CD4-positive, alpha-beta T cell treated with Interleukin-4 for 4 hours (primary cell): ENCODE data around the gene TAB2.

Experiments used
- DNase-seq: peaks from one replicate; pipeline ENCODE4 v3.0.0-alpha.2; 2020

TAB2 gene

GRCh38 chr6:149422581-149422980 lies 105.1 kb downstream of the TAB2 start:
- no peak for DNase-seq

GRCh38 chr6:149423964-149424440 lies 106.5 kb downstream of the TAB2 start:
- no peak for DNase-seq

- DNase-seq: no peak
Measured at GRCh38 chr6:149425224-149425623, 107.7 kb downstream of the TAB2 start.

- no peak for DNase-seq
Measured at GRCh38 chr6:149425754-149426153, 108.2 kb downstream of the TAB2 start.

- DNase-seq: no peak
Measured at GRCh38 chr6:149428606-149429005, 111.1 kb downstream of the TAB2 start.

GRCh38 chr6:149429427-149430360 lies 112.2 kb downstream of the TAB2 start:
- no peak for DNase-seq

- DNase-seq: peak; percentile 86
Measured at GRCh38 chr6:149431905-149432775, 114.6 kb downstream of the TAB2 start.

GRCh38 chr6:149433405-149433804 lies 115.9 kb downstream of the TAB2 start:
- DNase-seq: no peak

GRCh38 chr6:149433881-149434280 lies 116.4 kb downstream of the TAB2 start:
- DNase-seq: no peak

GRCh38 chr6:149435919-149436586 lies 118.5 kb downstream of the TAB2 start:
- DNase-seq: no peak

- DNase-seq: no peak
Measured at GRCh38 chr6:149436647-149437046, 119.1 kb downstream of the TAB2 start.

GRCh38 chr6:149437212-149437611 lies 119.7 kb downstream of the TAB2 start:
- no peak for DNase-seq

- DNase-seq: no peak
Measured at GRCh38 chr6:149438855-149439254, 121.3 kb downstream of the TAB2 start.

GRCh38 chr6:149439626-149440025 lies 122.1 kb downstream of the TAB2 start:
- no peak for DNase-seq

GRCh38 chr6:149440735-149441671 lies 123.5 kb downstream of the TAB2 start:
- no peak for DNase-seq

- no peak for DNase-seq
Measured at GRCh38 chr6:149441740-149442139, 124.2 kb downstream of the TAB2 start.

- no peak for DNase-seq
Measured at GRCh38 chr6:149443411-149444181, 126.1 kb downstream of the TAB2 start.

- peak; percentile 17 for DNase-seq
Measured at GRCh38 chr6:149444360-149445094, 127.0 kb downstream of the TAB2 start.

GRCh38 chr6:149445095-149445466 lies 127.6 kb downstream of the TAB2 start:
- DNase-seq: peak; percentile 10

- peak; percentile 10 for DNase-seq
Measured at GRCh38 chr6:149445573-149445972, 128.1 kb downstream of the TAB2 start.
